DOHH2 (cell line): ENCODE measurements around the gene C8G.

Experiments
- EZH2phosphoT487 ChIP-seq: fragments of 200-600 bp; sonication (generic); IDR thresholded peaks from 2 replicates; pipeline ENCODE4 v1.6.1; 2017; ENCODE audit warnings: borderline replicate concordance, mild to moderate bottlenecking, antibody characterized with exemption, low read length, moderate library complexity, mixed read lengths
- TF ChIP-seq, protein P1 (sequence below): fragments of 200-600 bp; sonication (generic); IDR thresholded peaks from one replicate; pipeline ENCODE4 v1.5.1; 2014; ENCODE audit warnings: antibody characterized with exemption, mild to moderate bottlenecking, low read depth, low read length; ENCODE audit not compliant: poor library complexity, severe bottlenecking

DNA sequence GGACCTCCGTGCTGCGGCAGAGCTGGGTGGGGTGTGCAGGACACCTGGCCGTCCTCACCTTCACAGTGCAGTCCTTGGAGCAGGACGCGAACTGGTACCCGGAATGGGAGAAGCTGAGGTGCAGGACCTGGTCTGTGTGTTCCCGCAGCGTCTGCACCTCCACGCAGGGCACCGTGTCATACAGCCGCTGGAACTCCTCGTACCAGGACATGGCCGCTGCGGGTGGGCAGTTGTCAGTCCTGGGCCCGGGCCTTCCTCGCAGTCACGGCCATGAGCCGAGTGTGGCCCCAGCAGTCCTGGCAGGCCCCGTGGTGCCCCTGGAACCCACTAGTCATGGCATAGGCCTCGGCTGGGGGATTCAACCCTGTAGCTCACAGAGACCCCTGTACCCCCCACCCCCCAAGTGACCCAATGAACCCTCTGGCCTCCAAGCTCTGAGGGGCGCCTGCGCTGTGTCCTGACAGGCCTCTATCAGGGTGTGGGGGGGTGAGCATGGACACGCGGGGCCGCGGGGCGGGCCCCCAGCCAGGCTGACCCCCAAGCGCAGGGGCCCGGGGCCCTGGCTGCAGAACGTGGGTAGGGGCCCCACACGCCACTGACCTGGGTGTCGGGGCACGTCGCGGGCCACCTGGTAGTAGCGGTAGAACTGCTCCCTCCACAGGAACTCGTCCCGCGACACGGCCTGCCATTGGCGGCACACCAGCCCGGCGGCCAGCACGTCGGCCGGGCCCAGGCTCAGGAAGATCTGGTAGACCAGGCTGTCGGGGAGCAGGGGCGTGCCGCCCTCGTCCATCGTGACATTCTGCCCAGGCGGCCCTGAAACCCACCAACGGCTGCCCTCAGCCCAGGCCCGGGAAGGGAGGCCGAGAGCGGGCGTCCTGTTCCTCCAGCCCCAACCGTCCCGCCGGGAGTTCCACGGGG is 1.5 kb upstream of the C8G start:
- TF ChIP-seq, protein P1, sequence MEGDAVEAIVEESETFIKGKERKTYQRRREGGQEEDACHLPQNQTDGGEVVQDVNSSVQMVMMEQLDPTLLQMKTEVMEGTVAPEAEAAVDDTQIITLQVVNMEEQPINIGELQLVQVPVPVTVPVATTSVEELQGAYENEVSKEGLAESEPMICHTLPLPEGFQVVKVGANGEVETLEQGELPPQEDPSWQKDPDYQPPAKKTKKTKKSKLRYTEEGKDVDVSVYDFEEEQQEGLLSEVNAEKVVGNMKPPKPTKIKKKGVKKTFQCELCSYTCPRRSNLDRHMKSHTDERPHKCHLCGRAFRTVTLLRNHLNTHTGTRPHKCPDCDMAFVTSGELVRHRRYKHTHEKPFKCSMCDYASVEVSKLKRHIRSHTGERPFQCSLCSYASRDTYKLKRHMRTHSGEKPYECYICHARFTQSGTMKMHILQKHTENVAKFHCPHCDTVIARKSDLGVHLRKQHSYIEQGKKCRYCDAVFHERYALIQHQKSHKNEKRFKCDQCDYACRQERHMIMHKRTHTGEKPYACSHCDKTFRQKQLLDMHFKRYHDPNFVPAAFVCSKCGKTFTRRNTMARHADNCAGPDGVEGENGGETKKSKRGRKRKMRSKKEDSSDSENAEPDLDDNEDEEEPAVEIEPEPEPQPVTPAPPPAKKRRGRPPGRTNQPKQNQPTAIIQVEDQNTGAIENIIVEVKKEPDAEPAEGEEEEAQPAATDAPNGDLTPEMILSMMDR = no peak
- TF ChIP-seq EZH2phosphoT487 = no peak
